Measurements from ENCODE around the gene DAPL1. TPM values are rescaled to one million over a fixed set of nuclear protein-coding genes. Genes with fewer than 3 reads are reported as not detected.

DAPL1 gene
- total RNA-seq, 2 donors from 2014 or later: 0.48 TPM; not detected in 1

- H3K4me3 ChIP-seq: no peak overlapping the region
- H3K27me3 ChIP-seq: no peaks in the 10 kb centered on the region
- no peak overlapping the region for H3K27ac ChIP-seq
- intact Hi-C loops (cut with DNase I): no loop called here
- no peak for TF ChIP-seq CTCF (IDR thresholded peaks at IDR 0.05)
- H3K9ac ChIP-seq (ENCODE audit: low read depth in 2 of 2, low read length in 2 of 2): no peak overlapping the region
- DNase-seq: no peak
- no peaks in the 10 kb centered on the region for H3K36me3 ChIP-seq
- H3K9me3 ChIP-seq: no peaks in the 10 kb centered on the region
- H3K4me1 ChIP-seq: no peaks in the 10 kb centered on the region
Observed at GRCh38 chr2:158828378-158829164, 33.5 kb downstream of the DAPL1 start.

GRCh38 chr2:158829167-158829566 lies 34.0 kb downstream of the DAPL1 start:
- no peak for DNase-seq
- Histone ChIP-seq H3K9ac (ENCODE audit: low read depth in 2 of 2, low read length in 2 of 2) (no peak overlapping the region), H3K9me3 (no peaks in the 10 kb centered on the region), H3K36me3 (no peaks in the 10 kb centered on the region), H3K4me1 (no peaks in the 10 kb centered on the region), H3K27me3 (no peaks in the 10 kb centered on the region), H3K27ac (no peak overlapping the region), H3K4me3 (no peak overlapping the region)
- intact Hi-C loops (cut with DNase I): no loop called here
- TF ChIP-seq CTCF (IDR thresholded peaks at IDR 0.05): no peak

GRCh38 chr2:158830201-158830600 lies 35.1 kb downstream of the DAPL1 start:
- H3K27ac ChIP-seq: no peak overlapping the region
- no peak overlapping the region for H3K9ac ChIP-seq (ENCODE audit: low read depth in 2 of 2, low read length in 2 of 2)
- no peaks in the 10 kb centered on the region for H3K4me1 ChIP-seq
- intact Hi-C loops (cut with DNase I): no loop called here
- H3K27me3 ChIP-seq: no peaks in the 10 kb centered on the region
- no peaks in the 10 kb centered on the region for H3K9me3 ChIP-seq
- TF ChIP-seq CTCF (IDR thresholded peaks at IDR 0.05): no peak
- DNase-seq: no peak
- H3K36me3 ChIP-seq: no peaks in the 10 kb centered on the region
- no peak overlapping the region for H3K4me3 ChIP-seq

GRCh38 chr2:158835431-158835830 lies 40.3 kb downstream of the DAPL1 start:
- Histone ChIP-seq H3K4me1 (no peaks in the 10 kb centered on the region), H3K4me3 (no peak overlapping the region), H3K36me3 (no peaks in the 10 kb centered on the region), H3K27me3 (no peaks in the 10 kb centered on the region), H3K9ac (ENCODE audit: low read depth in 2 of 2, low read length in 2 of 2) (no peak overlapping the region), H3K9me3 (no peaks in the 10 kb centered on the region), H3K27ac (no peak overlapping the region)
- TF ChIP-seq CTCF (IDR thresholded peaks at IDR 0.05): no peak
- DNase-seq: no peak
- intact Hi-C loops (cut with DNase I): no loop called here

GRCh38 chr2:158837645-158838044 lies 42.5 kb downstream of the DAPL1 start:
- H3K4me3 ChIP-seq: no peak overlapping the region
- no peaks in the 10 kb centered on the region for H3K4me1 ChIP-seq
- no peaks in the 10 kb centered on the region for H3K36me3 ChIP-seq
- no peak overlapping the region for H3K27ac ChIP-seq
- no peaks in the 10 kb centered on the region for H3K27me3 ChIP-seq
- no peak for TF ChIP-seq CTCF (IDR thresholded peaks at IDR 0.05)
- DNase-seq: no peak
- H3K9ac ChIP-seq (ENCODE audit: low read depth in 2 of 2, low read length in 2 of 2): no peak overlapping the region
- intact Hi-C loops (cut with DNase I): no loop called here
- H3K9me3 ChIP-seq: no peaks in the 10 kb centered on the region
